Right atrium auricular region (tissue), 2 donors: Measurements from ENCODE around the gene PWP1. TPM values are rescaled to one million over a fixed set of nuclear protein-coding genes. Genes with fewer than 3 reads are reported as not detected.

ENCODE experiments used
- DNase-seq: peaks from one replicate; pipeline ENCODE4 v3.0.0-alpha.2; 2019; ENCODE audit warnings: low spot score
- H3K27ac ChIP-seq, 2 donors: fragments of 200-600 bp; sonication (generic); 1 replicate in 1 of 2; 2 replicates in 1 of 2; pipeline ENCODE4 v1.5.1; 2016 to 2019
- H3K27me3 ChIP-seq, 2 donors: fragments of 200-600 bp; sonication (generic); one replicate each; pipeline versions ENCODE4 v1.5.1 to v1.6.0; 2017 to 2019
- H3K36me3 ChIP-seq: fragments of 200-600 bp; sonication (generic); one replicate; pipeline ENCODE4 v1.5.1; 2016
- H3K4me1 ChIP-seq, 2 donors: fragments of 200-600 bp; sonication (generic); one replicate each; pipeline versions ENCODE4 v1.5.1 to v1.6.0; 2017 to 2019
- H3K4me3 ChIP-seq, 2 donors: fragments of 200-600 bp; sonication (generic); 1 replicate in 1 of 2; 2 replicates in 1 of 2; pipeline ENCODE4 v1.5.1; 2017 to 2019; ENCODE audit warnings: mild to moderate bottlenecking in 1 of 2, moderate library complexity in 1 of 2
- H3K9me3 ChIP-seq, 2 donors: fragments of 200-600 bp; sonication (generic); one replicate each; pipeline ENCODE4 v1.5.1; 2019
- CTCF ChIP-seq, 2 donors: fragments of 200-600 bp; sonication (generic); IDR thresholded peaks; one replicate each; pipeline ENCODE4 v1.5.1; 2019; ENCODE audit warnings: antibody characterized with exemption in 2 of 2
- total RNA-seq, 2 donors: library from RNA; depleted of rRNA; stranded (reverse); fragments of >200 nt; gene quantifications; one replicate each; pipeline ENCODE4 v1.1.0, GENCODE V29; 2016

The PWP1 gene
- total RNA-seq, 2 donors from 2014 or later = 22.2 to 49.1 TPM

- Histone ChIP-seq H3K27me3 (no peaks in the 10 kb centered on the region), H3K4me1 (no peaks in the 10 kb centered on the region), H3K27ac (no peak overlapping the region), H3K36me3 (peaks cover 21% of the 10 kb centered on the region), H3K9me3 (no peaks in the 10 kb centered on the region), H3K4me3 (no peak overlapping the region)
- no peak for TF ChIP-seq CTCF (IDR thresholded peaks at IDR 0.05)
- DNase-seq = no peak
Observed at GRCh38 chr12:107730618-107731341, 45.2 kb downstream of the PWP1 start.

GRCh38 chr12:107731366-107731765 lies 45.8 kb downstream of the PWP1 start:
- no peak overlapping the region for H3K27ac ChIP-seq
- H3K4me1 ChIP-seq = no peaks in the 10 kb centered on the region
- no peaks in the 10 kb centered on the region for H3K27me3 ChIP-seq
- H3K4me3 ChIP-seq = no peak overlapping the region
- H3K9me3 ChIP-seq = no peaks in the 10 kb centered on the region
- no peak for TF ChIP-seq CTCF (IDR thresholded peaks at IDR 0.05)
- H3K36me3 ChIP-seq = peaks cover 27% of the 10 kb centered on the region
- no peak for DNase-seq

GRCh38 chr12:107732365-107732764 lies 46.8 kb downstream of the PWP1 start:
- H3K4me3 ChIP-seq = no peak overlapping the region
- TF ChIP-seq CTCF (IDR thresholded peaks at IDR 0.05) = no peak
- no peaks in the 10 kb centered on the region for H3K4me1 ChIP-seq
- no peak for DNase-seq
- no peaks in the 10 kb centered on the region for H3K9me3 ChIP-seq
- H3K27ac ChIP-seq = no peak overlapping the region
- H3K27me3 ChIP-seq = no peaks in the 10 kb centered on the region
- peaks cover 37% of the 10 kb centered on the region for H3K36me3 ChIP-seq

- TF ChIP-seq CTCF (IDR thresholded peaks at IDR 0.05) = no peak
- Histone ChIP-seq H3K27ac (no peak overlapping the region), H3K36me3 (peaks cover 55% of the 10 kb centered on the region), H3K9me3 (no peaks in the 10 kb centered on the region), H3K27me3 (no peaks in the 10 kb centered on the region), H3K4me1 (no peaks in the 10 kb centered on the region), H3K4me3 (no peak overlapping the region)
- no peak for DNase-seq
Observed at GRCh38 chr12:107734139-107734538, 48.5 kb downstream of the PWP1 start.

GRCh38 chr12:107735763-107736162 lies 50.2 kb downstream of the PWP1 start:
- no peak for TF ChIP-seq CTCF (IDR thresholded peaks at IDR 0.05)

GRCh38 chr12:107736914-107737313 lies 51.3 kb downstream of the PWP1 start:
- peaks cover 82% of the 10 kb centered on the region for H3K36me3 ChIP-seq
- H3K4me1 ChIP-seq = no peaks in the 10 kb centered on the region
- no peak overlapping the region for H3K27ac ChIP-seq
- no peak for DNase-seq
- H3K27me3 ChIP-seq = no peaks in the 10 kb centered on the region
- H3K9me3 ChIP-seq = no peaks in the 10 kb centered on the region
- no peak for TF ChIP-seq CTCF (IDR thresholded peaks at IDR 0.05)
- no peak overlapping the region for H3K4me3 ChIP-seq

More at GRCh38 chr12:107735763-107736162, 50.2 kb downstream of the PWP1 start:
- Histone ChIP-seq H3K27me3 (no peaks in the 10 kb centered on the region), H3K36me3 (peaks cover 71% of the 10 kb centered on the region), H3K4me1 (no peaks in the 10 kb centered on the region), H3K27ac (no peak overlapping the region), H3K9me3 (no peaks in the 10 kb centered on the region), H3K4me3 (no peak overlapping the region)
- DNase-seq = no peak
